Rectal smooth muscle tissue (tissue), 1 donor: ENCODE results near the gene CYP26B1.
"Not testable (repeated sequence)": the region's sequence is repeated elsewhere in the genome, so short reads cannot be mapped to it uniquely, and the experiment has no call there.

Source experiments
- H3K27ac ChIP-seq: one replicate; pipeline ENCODE4 v1.7.0; 2013; ENCODE audit warnings: low read depth, low read length, inconsistent platforms
- H3K27me3 ChIP-seq: one replicate; pipeline ENCODE4 v1.7.0; 2013; ENCODE audit warnings: low read length; ENCODE audit not compliant: control insufficient read depth, insufficient read depth
- H3K36me3 ChIP-seq: one replicate; pipeline ENCODE4 v1.7.0; 2013; ENCODE audit warnings: low read length; ENCODE audit not compliant: control insufficient read depth, insufficient read depth
- H3K4me1 ChIP-seq: one replicate; pipeline ENCODE4 v1.7.0; 2013; ENCODE audit warnings: low read length; ENCODE audit not compliant: control insufficient read depth, insufficient read depth
- H3K4me3 ChIP-seq: one replicate; pipeline ENCODE4 v1.7.0; 2013; ENCODE audit warnings: low read length
- H3K9ac ChIP-seq: one replicate; pipeline ENCODE4 v1.7.0; 2013; ENCODE audit warnings: low read length

CYP26B1 gene

DNA sequence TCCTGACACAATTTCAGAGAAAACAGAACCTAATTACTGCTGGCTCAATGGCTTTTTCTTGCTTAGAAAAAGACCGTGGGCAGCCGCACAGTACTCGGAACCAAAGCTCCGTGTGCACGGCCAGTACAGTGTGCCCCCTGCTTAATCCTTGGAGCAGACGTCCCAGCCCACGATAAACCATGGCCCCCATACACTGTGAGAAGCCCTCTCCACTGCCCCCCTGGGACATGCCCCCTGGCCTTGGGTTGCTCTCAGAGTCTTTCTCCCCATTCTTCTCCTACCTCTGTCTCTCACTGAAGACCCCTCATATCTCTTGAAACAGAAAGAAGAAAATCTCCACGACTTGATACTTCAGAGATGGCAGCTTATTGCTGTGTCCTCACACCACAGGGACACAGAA lies 44.0 kb downstream of the CYP26B1 start:
- no peaks in the 10 kb centered on the region for H3K36me3 ChIP-seq
- H3K4me1 ChIP-seq = no peaks in the 10 kb centered on the region
- no peak overlapping the region for H3K27ac ChIP-seq
- no peaks in the 10 kb centered on the region for H3K27me3 ChIP-seq
- H3K4me3 ChIP-seq = no peak overlapping the region
- no peak overlapping the region for H3K9ac ChIP-seq

DNA sequence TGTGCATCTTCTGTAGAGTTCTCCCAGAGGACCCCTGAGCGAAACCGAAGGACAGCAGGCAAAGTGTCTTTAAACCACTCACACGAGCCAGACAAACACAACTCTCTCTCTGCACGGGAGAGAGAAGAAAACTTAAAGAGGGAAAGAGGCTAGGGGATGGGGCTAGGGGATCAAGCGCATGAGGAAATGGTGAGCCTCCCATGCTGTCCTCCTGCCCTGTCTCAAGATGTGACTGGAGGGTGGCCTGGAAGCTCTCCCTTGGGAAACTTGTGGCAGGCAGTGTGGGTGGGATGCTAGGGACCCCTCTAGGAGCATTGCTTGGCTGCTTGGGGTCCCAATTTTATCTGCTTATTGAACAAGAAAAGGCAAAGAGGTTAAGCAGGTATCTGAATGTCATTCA lies 44.5 kb downstream of the CYP26B1 start:
- Histone ChIP-seq H3K36me3 (no peaks in the 10 kb centered on the region), H3K4me3 (no peak overlapping the region), H3K27me3 (no peaks in the 10 kb centered on the region), H3K27ac (no peak overlapping the region), H3K4me1 (no peaks in the 10 kb centered on the region), H3K9ac (no peak overlapping the region)

- H3K27ac ChIP-seq = no peak overlapping the region
- no peaks in the 10 kb centered on the region for H3K36me3 ChIP-seq
- no peak overlapping the region for H3K9ac ChIP-seq
- no peak overlapping the region for H3K4me3 ChIP-seq
- H3K4me1 ChIP-seq = no peaks in the 10 kb centered on the region
- H3K27me3 ChIP-seq = no peaks in the 10 kb centered on the region
Measured at GRCh38 chr2:72098935-72099334, 48.7 kb downstream of the CYP26B1 start.

DNA sequence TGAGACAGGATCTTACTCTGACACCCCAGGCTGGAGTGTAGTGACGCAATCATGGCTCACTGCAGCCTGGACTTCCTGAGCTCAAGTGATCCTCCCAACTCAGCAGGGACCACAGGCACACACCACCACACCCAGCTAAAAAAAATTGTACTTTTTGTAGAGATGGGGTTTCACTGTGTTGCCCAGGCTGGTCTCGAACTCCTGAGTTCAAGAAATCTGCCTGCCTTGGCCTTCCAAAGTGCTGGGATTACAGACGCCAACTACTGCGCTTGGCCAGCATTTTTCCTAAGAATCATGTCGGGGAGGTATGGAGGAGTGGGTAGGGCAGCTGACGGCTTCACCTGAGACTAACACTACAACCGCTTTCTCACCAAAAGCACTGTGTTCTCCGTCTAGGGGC lies 50.4 kb downstream of the CYP26B1 start:
- Histone ChIP-seq H3K27ac (no peak overlapping the region), H3K27me3 (no peaks in the 10 kb centered on the region), H3K9ac (no peak overlapping the region), H3K4me1 (no peaks in the 10 kb centered on the region), H3K4me3 (no peak overlapping the region), H3K36me3 (no peaks in the 10 kb centered on the region)

- H3K27ac ChIP-seq = no peak overlapping the region
- no peaks in the 10 kb centered on the region for H3K27me3 ChIP-seq
- H3K36me3 ChIP-seq = no peaks in the 10 kb centered on the region
- no peak overlapping the region for H3K4me3 ChIP-seq
- H3K4me1 ChIP-seq = no peaks in the 10 kb centered on the region
- no peak overlapping the region for H3K9ac ChIP-seq
Measured at GRCh38 chr2:72096181-72096580, 51.5 kb downstream of the CYP26B1 start.

GRCh38 chr2:72095364-72095763 lies 52.3 kb downstream of the CYP26B1 start:
- Histone ChIP-seq H3K4me3 (no peak overlapping the region), H3K27me3 (no peaks in the 10 kb centered on the region), H3K36me3 (no peaks in the 10 kb centered on the region), H3K9ac (no peak overlapping the region), H3K27ac (no peak overlapping the region), H3K4me1 (no peaks in the 10 kb centered on the region)

DNA sequence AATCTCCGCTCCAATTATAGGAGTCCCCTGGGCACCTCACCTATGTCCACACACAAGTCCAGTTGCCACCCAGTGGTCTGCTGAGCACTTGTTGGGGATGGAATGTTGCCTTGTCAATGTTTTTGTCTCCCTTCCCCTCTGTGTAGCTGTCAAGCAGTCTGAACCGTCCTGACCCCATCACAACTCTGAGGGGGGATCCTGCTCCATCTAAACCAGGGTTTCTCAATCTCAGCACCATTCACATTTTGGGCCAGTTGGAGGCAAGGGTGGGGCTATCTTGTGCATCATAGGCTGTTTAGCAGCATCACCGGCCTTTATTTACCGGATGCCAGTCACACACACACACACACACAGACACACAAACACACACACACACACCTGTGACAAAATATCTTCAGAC lies 53.0 kb downstream of the CYP26B1 start:
- no peak overlapping the region for H3K9ac ChIP-seq
- H3K27ac ChIP-seq = no peak overlapping the region
- no peaks in the 10 kb centered on the region for H3K36me3 ChIP-seq
- no peak overlapping the region for H3K4me3 ChIP-seq
- H3K27me3 ChIP-seq = no peaks in the 10 kb centered on the region
- H3K4me1 ChIP-seq = no peaks in the 10 kb centered on the region

GRCh38 chr2:72092111-72092510 lies 55.6 kb downstream of the CYP26B1 start:
- H3K4me3 ChIP-seq = no peak overlapping the region
- no peak overlapping the region for H3K27ac ChIP-seq
- H3K4me1 ChIP-seq = no peaks in the 10 kb centered on the region
- H3K9ac ChIP-seq = no peak overlapping the region
- H3K27me3 ChIP-seq = no peaks in the 10 kb centered on the region
- H3K36me3 ChIP-seq = no peaks in the 10 kb centered on the region

GRCh38 chr2:72090781-72091482 lies 56.7 kb downstream of the CYP26B1 start:
- Histone ChIP-seq H3K4me1 (no peaks in the 10 kb centered on the region), H3K9ac (no peak overlapping the region), H3K4me3 (no peak overlapping the region), H3K36me3 (no peaks in the 10 kb centered on the region), H3K27ac (no peak overlapping the region), H3K27me3 (no peaks in the 10 kb centered on the region)

DNA sequence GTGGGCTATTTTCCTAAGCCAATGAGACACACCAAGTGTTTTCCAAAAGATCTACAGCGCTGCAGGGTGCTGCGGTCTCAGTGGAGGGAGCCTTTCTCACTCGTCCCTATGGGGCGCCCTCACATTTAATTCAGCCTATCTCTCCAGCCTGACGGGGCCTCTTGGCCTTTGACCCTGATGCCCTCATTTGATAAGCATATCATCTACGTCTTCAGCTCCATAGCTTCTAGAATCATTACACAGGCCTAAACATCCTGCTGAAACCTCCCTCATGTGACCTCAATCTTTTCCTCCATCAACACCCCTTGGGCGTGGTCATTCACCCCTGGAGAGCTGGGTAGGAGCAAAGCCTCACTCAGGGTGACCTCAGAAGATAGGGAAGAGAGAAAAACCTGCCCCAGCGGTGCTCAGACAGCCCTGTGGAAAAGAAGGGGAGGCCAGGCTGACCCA lies 57.4 kb downstream of the CYP26B1 start:
- Histone ChIP-seq H3K27me3 (no peaks in the 10 kb centered on the region), H3K27ac (no peak overlapping the region), H3K36me3 (no peaks in the 10 kb centered on the region), H3K4me3 (no peak overlapping the region), H3K4me1 (no peaks in the 10 kb centered on the region), H3K9ac (no peak overlapping the region)

DNA sequence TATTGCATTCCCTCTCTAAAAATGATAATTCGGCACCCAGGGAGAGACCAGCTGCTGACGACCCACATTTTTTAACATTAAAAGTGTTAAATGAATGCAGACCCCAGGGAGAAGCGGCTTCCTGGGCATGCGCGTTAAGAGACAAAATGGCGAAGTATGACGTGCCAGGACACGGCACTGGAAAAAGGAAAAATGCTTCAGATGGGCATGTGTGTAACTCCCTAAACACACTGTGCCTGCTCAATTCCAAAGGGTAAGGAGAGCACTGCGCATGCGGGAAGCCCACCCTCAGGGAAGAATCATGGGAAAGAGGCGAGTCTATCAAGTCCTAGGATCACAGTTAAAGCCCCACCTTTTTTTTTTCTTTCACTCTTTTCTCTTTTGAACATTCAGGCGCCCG lies 58.1 kb downstream of the CYP26B1 start:
- Histone ChIP-seq H3K36me3 (no peaks in the 10 kb centered on the region), H3K4me3 (no peak overlapping the region), H3K9ac (no peak overlapping the region), H3K27me3 (no peaks in the 10 kb centered on the region), H3K4me1 (no peaks in the 10 kb centered on the region), H3K27ac (no peak overlapping the region)

DNA sequence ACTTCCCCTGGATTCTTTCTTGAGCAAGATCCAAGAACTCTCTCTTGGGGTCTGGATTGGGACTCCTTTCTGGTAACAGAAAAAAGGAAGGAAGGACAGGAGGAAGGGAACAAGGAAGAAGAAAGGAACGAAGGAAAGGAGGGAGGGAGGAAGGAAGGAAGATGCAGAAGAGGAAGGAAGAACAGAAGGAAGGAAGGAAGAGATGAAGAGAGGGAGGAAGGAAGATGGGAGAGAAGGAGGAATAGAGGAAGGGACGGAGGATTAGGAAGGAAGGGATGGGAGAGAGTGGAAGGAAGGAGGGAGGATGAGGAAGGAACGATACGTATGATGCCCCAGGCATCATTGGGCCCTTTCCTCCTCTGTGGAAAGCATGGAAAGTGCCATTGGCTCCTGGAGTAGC lies 58.6 kb downstream of the CYP26B1 start:
- H3K27ac ChIP-seq = no peak overlapping the region
- no peak overlapping the region for H3K4me3 ChIP-seq
- no peaks in the 10 kb centered on the region for H3K4me1 ChIP-seq
- H3K9ac ChIP-seq = no peak overlapping the region
- no peaks in the 10 kb centered on the region for H3K36me3 ChIP-seq
- no peaks in the 10 kb centered on the region for H3K27me3 ChIP-seq

DNA sequence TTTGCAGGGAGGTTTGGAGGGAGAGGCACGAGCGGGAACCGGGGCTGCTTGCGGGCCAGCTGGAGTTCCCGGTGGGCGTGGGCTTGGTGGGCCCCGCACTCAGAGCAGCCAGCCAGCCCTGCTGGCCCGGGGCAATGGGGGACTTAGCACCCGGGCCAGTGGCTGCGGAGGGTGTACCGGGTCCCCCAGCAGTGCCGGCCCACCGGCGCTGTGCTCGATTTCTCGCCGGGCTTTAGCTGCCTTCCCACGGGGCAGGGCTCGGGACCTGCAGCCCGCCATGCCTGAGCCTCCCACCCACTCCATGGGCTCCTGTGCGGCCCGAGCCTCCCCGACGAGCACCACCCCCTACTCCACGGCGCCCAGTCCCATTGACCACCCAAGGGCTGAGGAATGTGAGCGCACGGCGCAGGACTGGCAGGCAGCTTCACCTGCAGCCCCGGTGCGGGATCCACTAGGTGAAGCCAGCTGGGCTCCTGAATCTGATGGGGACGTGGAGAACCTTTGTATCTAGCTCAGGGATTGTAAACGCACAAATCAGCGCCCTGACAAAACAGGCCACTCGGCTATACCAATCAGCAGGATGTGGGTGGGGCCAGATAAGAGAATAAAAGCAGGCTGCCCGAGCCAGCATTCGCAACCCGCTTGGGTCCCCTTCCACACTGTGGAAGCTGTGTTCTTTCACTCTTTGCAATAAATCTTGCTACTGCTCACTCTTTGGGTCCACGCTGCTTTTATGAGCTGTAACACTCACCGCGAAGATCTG lies 60.6 kb downstream of the CYP26B1 start:
- not testable (repeated sequence) for H3K4me1 ChIP-seq, H3K36me3 ChIP-seq, H3K4me3 ChIP-seq, H3K27ac ChIP-seq, H3K27me3 ChIP-seq, H3K9ac ChIP-seq
